ENCODE data around the gene CD4.

DNA sequence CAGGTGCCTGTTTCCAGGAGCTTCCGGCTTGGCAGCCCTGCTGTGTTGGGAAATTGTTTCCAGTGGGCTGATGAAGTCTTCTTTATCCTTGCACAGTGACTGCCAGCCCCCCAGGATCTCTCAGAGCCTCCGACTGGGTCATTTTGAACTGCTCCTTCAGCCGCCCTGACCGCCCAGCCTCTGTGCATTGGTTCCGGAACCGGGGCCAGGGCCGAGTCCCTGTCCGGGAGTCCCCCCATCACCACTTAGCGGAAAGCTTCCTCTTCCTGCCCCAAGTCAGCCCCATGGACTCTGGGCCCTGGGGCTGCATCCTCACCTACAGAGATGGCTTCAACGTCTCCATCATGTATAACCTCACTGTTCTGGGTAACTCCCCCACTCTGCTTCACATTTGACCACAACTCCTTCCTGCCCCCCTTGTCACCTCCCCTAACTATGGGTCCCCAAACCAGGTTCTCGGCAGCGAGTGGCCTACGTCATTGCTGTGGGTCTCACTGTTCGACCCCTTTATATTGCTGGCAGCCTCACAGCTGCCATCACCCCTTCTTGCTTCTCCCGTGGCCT lies 14.7 kb upstream of the CD4 start:
- TF ChIP-seq GATA2 (IDR thresholded peaks at IDR 0.05; ENCODE audit: low read depth, low read length) = no peak
- TF ChIP-seq GATA3 (IDR thresholded peaks at IDR 0.05; ENCODE audit: low read depth, low read length) = no peak

All from SH-SY5Y (cell line).